GM21529 (cell line): ENCODE measurements around the gene MRPL19.

Source experiments
- ATAC-seq: cut with Tn5 transposase; IDR thresholded peaks from one replicate; pipeline ENCODE4 v1.9.1; 2021; ENCODE audit not compliant: unreplicated experiment

MRPL19 gene

GRCh38 chr2:75728614-75729419, 82.2 kb downstream of the MRPL19 start:
- no peak for ATAC-seq

- ATAC-seq, result no peak
Measured at GRCh38 chr2:75729861-75730260, 83.3 kb downstream of the MRPL19 start.

GRCh38 chr2:75736276-75736675, 89.7 kb downstream of the MRPL19 start:
- no peak for ATAC-seq

- ATAC-seq, result no peak
Measured at GRCh38 chr2:75737961-75738360, 91.4 kb downstream of the MRPL19 start.
